ENCODE measurements around the gene ARL2BP.
A peak's percentile ranks its signal among the peaks of the same experiment; 100 is the strongest.
"Not testable (repeated sequence)": the region's sequence is repeated elsewhere in the genome, so short reads cannot be mapped to it uniquely, and the experiment has no call there.

The ARL2BP gene

DNA sequence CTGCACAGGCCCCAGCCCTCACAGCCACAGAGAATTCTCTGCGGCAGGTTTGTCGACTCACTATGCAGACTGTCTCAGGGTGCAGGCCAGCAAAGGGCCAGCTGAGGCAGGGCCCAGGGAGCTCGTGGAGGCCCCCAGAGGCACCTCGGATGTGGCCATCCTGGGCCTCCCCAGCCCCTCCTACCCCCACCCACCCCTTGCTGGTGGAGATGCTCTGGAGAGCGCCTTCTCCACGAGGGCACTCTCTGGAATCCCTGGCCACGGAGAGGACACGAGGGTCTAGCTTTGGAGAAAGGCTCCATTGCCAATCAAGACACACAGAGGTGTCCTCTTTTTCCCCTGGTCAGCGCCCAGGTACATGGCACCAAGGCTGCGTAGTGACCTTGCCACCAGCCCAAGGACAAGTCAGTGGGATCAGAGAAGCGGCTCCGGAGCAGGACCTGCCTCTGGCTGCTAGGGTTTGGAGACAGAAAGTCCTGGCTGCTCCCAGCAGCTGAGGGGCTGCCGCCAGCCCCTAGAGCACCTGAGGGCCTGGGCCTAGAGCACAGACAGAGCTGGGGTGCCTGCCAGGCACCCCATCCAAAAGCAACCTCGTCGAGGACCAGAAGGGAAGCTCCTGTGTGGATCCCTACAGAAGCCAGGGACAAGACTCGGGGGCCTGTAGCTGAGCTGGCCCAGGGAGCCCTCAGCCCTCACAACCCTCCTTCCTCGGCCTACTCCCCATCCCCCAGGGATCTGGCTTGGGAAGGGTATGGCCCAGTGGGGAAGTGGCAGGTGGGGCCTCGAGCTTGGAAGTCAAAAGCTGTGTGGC lies 18.7 kb downstream of the ARL2BP start:
- DNase-seq (ENCODE audit: low read depth): no peak

DNA sequence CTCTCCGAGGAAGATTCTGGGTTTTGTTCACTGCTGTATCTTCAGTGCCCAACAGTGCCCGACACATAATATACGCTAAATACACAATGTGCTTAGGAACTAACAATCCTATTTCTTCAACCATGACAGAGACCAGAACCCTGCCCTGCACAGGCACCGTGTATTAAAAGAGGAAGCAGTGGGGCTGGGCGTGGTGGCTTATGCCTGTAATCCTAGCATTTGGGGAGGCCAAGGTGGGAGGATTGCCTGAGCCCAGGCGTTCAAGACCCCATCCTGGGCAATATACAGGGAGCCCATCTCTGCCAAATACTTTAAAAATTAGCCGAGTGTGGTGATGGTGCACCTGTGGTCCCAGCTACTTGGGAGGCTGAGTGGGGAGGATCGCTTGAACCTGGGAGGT lies 19.3 kb downstream of the ARL2BP start:
- no peak for DNase-seq (ENCODE audit: low read depth)

DNA sequence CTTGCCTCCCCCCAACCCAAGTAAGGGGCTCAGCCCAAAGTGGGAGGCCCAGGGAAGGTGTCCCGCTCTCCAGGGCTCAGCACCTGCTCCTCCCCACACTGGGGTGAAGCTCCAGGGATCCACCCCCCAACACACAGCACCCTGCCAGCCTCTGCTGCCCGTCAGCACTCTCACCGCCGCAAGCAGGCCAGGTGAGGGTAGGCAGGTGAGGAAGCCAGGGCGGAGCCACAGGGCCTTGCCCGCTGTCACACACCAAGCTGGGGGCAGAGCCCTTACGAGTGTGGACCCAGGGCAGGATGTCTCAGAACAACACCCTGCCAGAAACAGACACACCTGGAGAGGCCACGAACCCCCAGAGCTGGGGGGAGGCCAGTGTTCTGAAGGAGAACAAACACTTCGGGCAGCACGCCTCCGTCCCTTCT lies 19.9 kb downstream of the ARL2BP start:
- no peak for DNase-seq (ENCODE audit: low read depth)

GRCh38 chr16:57265850-57266530 lies 20.9 kb downstream of the ARL2BP start:
- DNase-seq (ENCODE audit: low read depth): no peak

- DNase-seq (ENCODE audit: low read depth): no peak
These were observed 21.6 kb downstream of the ARL2BP start for GRCh38 chr16:57266531-57267260.

GRCh38 chr16:57267343-57267742 lies 22.3 kb downstream of the ARL2BP start:
- not testable (repeated sequence) for DNase-seq (ENCODE audit: low read depth)

- DNase-seq (ENCODE audit: low read depth): no peak
These were observed 24.0 kb downstream of the ARL2BP start for GRCh38 chr16:57268804-57269800.

DNA sequence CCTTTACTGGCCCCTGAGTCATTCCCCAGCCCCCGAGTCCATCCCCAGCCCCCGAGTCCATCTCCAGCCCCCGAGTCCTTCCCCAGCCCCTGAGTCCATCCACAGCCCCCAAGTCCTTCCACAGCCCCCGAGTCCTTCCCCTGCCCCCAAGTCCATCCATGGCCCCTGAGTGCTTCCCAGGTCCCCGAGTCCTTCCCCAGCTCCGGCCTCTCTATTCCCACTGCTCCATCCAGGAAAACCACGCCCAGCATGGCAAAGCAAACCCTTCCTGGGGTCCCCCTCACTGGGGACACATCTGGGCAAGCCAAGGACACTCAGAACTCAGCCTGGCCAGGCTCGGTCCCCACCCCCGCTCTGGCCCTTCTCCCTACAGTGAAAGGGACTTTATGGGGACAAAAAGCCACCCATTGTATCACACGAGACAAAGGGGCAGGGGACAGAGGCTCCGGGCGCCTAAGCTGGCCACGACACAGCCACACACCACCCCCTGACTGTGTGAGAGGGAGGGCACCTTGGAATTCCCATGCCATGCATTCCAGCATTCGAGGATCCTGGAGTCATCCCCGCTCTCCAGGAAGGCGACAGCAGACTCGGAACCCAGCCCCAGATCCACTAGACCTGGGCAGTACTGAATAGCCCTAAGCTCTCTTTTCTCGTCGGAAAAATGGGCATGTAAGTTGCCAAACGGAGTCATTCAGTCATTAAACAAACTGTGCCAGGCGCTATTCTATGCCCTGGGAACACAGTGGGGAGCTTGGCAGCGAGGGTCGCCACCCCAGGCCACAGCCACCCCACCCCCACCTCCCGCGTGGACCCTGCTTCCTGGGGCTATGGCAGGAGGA lies 25.4 kb downstream of the ARL2BP start:
- no peak for DNase-seq (ENCODE audit: low read depth)

DNA sequence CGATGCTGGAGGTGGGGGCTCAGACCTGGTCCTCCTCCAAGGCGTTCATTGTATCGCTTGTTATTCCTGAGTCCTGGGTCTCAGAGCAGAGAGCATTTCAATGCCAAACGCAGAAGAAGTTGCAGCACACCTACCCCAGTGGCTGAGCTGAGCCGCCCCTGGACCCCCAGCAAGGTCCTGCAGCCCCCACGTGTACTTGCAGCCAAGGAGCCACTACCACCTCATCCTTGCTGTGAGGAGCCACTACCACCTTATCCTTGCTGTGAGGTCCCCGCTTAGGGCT lies 25.9 kb downstream of the ARL2BP start:
- no peak for DNase-seq (ENCODE audit: low read depth)

DNA sequence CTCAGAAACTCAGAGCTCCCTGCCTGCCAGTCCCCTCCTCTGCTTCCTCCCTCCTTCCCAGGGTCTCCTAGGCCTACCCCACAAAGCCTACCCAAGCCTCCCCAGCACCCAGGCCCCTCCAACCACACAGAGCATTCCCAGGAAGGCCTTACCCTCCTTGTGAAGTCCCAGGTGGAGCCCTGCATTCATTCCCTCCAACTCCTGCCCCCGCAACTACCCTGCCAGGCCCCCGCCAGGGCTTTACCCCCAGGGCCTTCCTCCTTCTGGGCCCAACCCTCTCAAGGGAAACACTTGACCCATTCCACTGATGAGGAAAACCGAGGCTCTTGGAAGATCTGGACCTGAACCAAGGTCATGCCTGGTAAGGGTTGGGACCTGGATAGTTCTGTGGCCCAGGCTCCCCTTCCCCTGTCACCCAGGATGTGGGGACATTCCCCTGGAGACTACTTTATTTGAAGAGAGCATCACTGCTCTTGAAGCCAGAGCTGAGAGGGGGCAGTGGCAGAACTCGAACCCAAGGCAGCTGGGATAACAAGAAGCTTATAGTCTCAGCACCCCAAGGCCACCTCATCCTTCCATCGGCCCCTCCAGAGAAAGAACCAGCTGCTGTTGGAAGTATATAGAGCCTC lies 26.9 kb downstream of the ARL2BP start:
- DNase-seq (ENCODE audit: low read depth): no peak

DNA sequence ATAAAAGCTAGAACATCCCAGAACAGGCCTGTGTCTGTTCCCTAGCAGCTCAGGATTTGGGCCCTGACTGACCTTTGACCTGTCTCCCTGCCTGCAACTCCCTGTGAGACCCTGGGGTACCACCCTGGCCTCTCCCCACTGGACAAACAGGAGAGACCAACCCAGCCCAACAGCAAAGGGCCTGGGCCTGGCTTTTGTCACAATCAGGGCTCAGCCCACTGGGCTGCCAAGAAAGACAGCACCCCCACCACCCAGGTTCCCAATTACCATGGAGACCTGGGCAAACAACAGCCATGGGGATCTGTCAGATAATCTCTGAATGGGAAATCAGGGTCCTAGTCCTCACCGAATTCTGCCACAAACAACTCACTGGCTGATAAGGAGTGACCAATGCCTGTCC lies 28.3 kb downstream of the ARL2BP start:
- DNase-seq (ENCODE audit: low read depth): no peak

DNA sequence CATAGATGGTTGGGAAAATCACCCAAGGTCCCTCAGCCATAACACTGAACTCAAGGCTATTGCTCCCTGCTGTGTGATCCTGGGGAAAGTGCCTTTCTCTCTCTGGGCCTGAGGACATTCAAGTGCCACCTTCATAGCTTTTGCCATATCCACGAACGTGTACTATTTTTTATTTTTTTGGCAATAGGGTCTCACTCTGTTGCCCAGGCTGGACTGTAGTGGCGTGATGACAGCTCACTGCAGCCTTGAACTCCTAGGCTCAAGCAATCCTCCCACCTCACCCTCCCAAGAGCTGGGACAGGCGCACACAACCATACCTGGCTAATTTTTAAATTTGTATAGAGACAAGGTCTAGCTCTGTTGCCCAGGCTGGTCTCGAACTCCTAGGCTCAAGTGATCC lies 28.8 kb downstream of the ARL2BP start:
- no peak for DNase-seq (ENCODE audit: low read depth)

DNA sequence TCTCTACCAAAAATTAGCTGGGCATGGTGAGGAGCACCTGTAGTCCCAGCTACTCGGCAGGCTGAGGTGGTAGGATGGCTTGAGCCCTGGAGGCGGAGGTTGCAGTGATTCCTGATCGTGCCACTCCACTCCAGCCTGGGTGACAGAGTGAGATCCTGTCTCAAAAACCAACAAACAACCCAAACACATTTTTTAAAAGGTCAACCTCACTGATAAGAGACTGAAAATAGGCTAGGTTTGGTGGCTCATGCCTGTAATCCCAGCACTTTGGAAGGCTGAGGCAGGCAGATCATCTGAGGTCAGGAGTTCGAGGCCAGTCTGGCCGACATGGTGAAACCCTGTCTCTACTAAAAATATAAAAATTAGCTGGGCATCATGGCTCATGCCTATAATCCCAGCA lies 30.9 kb downstream of the ARL2BP start:
- DNase-seq (ENCODE audit: low read depth): not testable (repeated sequence)

DNA sequence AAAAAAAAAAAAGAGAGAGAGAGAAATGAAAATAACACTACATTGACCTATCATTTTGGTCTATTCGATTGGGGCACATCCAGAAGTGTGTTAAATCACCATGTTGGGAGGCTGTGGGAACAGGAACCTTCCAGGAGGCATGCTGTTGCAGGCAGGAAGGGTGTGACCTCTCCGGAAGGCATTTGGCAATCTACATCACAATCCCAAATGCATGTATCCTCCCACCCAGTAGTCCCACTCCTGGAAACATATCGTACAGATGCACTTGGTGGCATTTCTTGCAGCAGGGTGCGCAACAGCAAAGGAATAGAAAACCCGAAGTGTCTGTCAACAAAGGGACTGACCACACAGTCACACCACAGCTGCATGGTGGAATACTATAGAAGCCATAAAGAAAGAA lies 31.5 kb downstream of the ARL2BP start:
- DNase-seq (ENCODE audit: low read depth): no peak

DNA sequence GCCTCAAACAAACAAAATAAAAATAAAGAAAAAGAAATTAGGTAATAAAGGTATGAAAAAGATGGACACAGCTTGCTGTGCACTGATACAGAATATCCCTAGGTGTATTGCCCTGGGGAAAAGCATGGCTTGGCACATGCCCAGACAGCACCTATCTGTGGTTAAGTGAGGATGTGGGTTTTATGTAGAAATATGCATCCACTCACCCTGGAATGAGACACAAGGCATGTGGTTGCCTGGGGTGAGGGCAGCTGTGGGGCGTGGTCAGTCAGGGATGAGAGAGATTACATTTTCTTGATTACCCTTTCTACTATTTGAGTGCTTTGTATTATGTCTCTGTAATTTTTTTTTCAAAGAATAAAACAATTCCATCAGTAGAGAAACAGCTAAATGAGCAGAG lies 32.5 kb downstream of the ARL2BP start:
- DNase-seq (ENCODE audit: low read depth): peak; percentile 53

DNA sequence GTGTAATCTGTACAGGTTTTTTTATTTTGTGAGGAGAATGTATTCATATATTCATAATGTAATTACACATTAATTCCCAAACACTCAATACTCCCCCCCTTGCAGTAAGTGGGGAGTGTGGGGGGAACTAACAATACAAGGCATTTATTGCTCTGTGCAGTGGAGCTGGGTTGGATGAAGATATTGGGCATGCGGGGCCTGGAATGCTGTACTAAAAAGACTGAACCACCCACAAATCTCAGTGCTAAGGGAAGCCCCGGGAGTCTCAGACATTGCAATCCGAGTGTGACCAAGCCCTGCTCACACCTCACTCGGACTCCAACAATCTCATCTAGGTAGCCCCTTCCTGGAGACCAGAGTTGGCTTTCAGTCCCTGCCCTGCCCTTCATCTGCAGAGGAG lies 33.4 kb downstream of the ARL2BP start:
- DNase-seq (ENCODE audit: low read depth): no peak

- DNase-seq (ENCODE audit: low read depth): no peak
These were observed 35.0 kb downstream of the ARL2BP start for GRCh38 chr16:57279780-57280638.

GRCh38 chr16:57281791-57282190 lies 36.7 kb downstream of the ARL2BP start:
- DNase-seq (ENCODE audit: low read depth): no peak

GRCh38 chr16:57282510-57283213 lies 37.6 kb downstream of the ARL2BP start:
- no peak for DNase-seq (ENCODE audit: low read depth)
